B cell (primary cell): Measurements from ENCODE around the gene HUS1. TPM values are rescaled to one million over a fixed set of nuclear protein-coding genes. Genes with fewer than 3 reads are reported as not detected.

Experiments used
- ATAC-seq: fragments of 200-7000 bp; cut with Tn5 transposase; one replicate; pipeline ENCODE4 v1.10.0; 2021; ENCODE audit warnings: low read depth, mild to moderate bottlenecking, moderate number of reproducible peaks, moderate library complexity
- CTCF ChIA-PET: fragments of 350-600 bp; sonication (Branson Sonifier 250); formaldehyde crosslinking; loops from one replicate; lab custom pipeline; 2021; ENCODE audit warnings: antibody characterized with exemption, inconsistent platforms; lab: Charles Lee
- POLR2A ChIA-PET: fragments of 350-600 bp; sonication (Branson Sonifier 250); formaldehyde crosslinking; loops from one replicate; lab custom pipeline; 2021; ENCODE audit warnings: antibody characterized with exemption; lab: Charles Lee
- DNase-seq: peaks from one replicate; pipeline ENCODE4 v3.0.0; 2013
- H2AFZ ChIP-seq: 2 replicates; pipeline ENCODE4 v1.6.1; 2012; ENCODE audit warnings: mild to moderate bottlenecking, low read depth, low read length; ENCODE audit not compliant: insufficient read depth, poor library complexity, severe bottlenecking
- H3K27ac ChIP-seq, 2 donors: 1 replicate in 1 of 2; 2 replicates in 1 of 2; pipeline ENCODE4 v1.5.1; 2012 to 2013; ENCODE audit warnings: low read length in 2 of 2, mild to moderate bottlenecking in 2 of 2, moderate library complexity in 1 of 2
- H3K27me3 ChIP-seq, 4 experiments: fragments of 200-600 bp in 1 of 4; sonication (generic) in 1 of 4; replicated peaks in 1 of 4; 1 replicate in 2 of 4; 2 replicates in 2 of 4; pipeline versions ENCODE4 v1.6.1 to v1.7.0; 2013 to 2016; ENCODE audit warnings: low read length in 3 of 4, mild to moderate bottlenecking in 2 of 4, mixed read lengths in 1 of 4, moderate library complexity in 1 of 4; ENCODE audit not compliant: insufficient read depth in 4 of 4, control insufficient read depth in 3 of 4; ENCODE audit errors: control extremely low read depth in 1 of 4
- H3K36me3 ChIP-seq, 2 experiments: replicated peaks in 1 of 2; 1 replicate in 1 of 2; 2 replicates in 1 of 2; pipeline versions ENCODE4 v1.6.1 to v1.7.1; 2013; ENCODE audit warnings: low read length in 1 of 2; ENCODE audit not compliant: insufficient read depth in 2 of 2, control insufficient read depth in 1 of 2; ENCODE audit errors: control extremely low read depth in 1 of 2, extremely low read depth in 1 of 2
- H3K4me1 ChIP-seq, 2 donors: fragments of 200-600 bp in 1 of 2; sonication (generic) in 1 of 2; 1 replicate in 1 of 2; 2 replicates in 1 of 2; pipeline versions ENCODE4 v1.5.1 to v1.6.1; 2013 to 2017; ENCODE audit warnings: low read length in 2 of 2; ENCODE audit not compliant: control insufficient read depth in 2 of 2, insufficient read depth in 2 of 2
- H3K4me2 ChIP-seq: replicated peaks from 2 replicates; pipeline ENCODE3; 2012; ENCODE audit warnings: mild to moderate bottlenecking, low read depth, low read length; ENCODE audit not compliant: poor library complexity, severe bottlenecking
- H3K4me3 ChIP-seq, 5 experiments: fragments of 200-600 bp in 1 of 5; sonication (generic) in 1 of 5; 1 replicate in 3 of 5; 2 replicates in 2 of 5; pipeline versions ENCODE4 v1.5.1 to v1.7.0; 2011 to 2016; ENCODE audit warnings: low read length in 4 of 5, mild to moderate bottlenecking in 4 of 5, low read depth in 2 of 5, control low read depth in 1 of 5, moderate library complexity in 1 of 5; ENCODE audit not compliant: insufficient read depth in 1 of 5; ENCODE audit errors: control extremely low read depth in 1 of 5, extremely low read depth in 1 of 5
- H3K79me2 ChIP-seq: fragments of 200-600 bp; sonication (generic); one replicate; pipeline ENCODE4 v1.6.0; 2016; ENCODE audit warnings: low read length; ENCODE audit not compliant: control insufficient read depth, insufficient read depth
- H3K9ac ChIP-seq: fragments of 200-600 bp; sonication (generic); 2 replicates; pipeline ENCODE4 v1.6.1; 2017; ENCODE audit warnings: mild to moderate bottlenecking, low read length, moderate library complexity
- H3K9me3 ChIP-seq, 3 donors: one replicate each; pipeline versions ENCODE4 v1.6.1 to v1.7.1; 2013; ENCODE audit warnings: low read length in 2 of 3; ENCODE audit not compliant: control insufficient read depth in 2 of 3, insufficient read depth in 1 of 3; ENCODE audit errors: control extremely low read depth in 1 of 3
- H4K20me1 ChIP-seq: 2 replicates; pipeline ENCODE4 v1.6.0; 2012; ENCODE audit warnings: mild to moderate bottlenecking, low read length; ENCODE audit not compliant: insufficient read depth, control insufficient read depth, poor library complexity, severe bottlenecking
- H3K27ac Mint-ChIP-seq: one replicate; pipeline ENCODE4 v1.8.0; 2021; ENCODE audit warnings: mixed read lengths
- H3K27me3 Mint-ChIP-seq: one replicate; pipeline ENCODE4 v1.8.0; 2021; ENCODE audit warnings: mixed read lengths
- H3K4me1 Mint-ChIP-seq: one replicate; pipeline ENCODE4 v1.8.0; 2021; ENCODE audit warnings: mixed read lengths
- H3K4me3 Mint-ChIP-seq: one replicate; pipeline ENCODE4 v1.8.0; 2021; ENCODE audit warnings: mixed read lengths
- H3K9me3 Mint-ChIP-seq: one replicate; pipeline ENCODE4 v1.8.0; 2022; ENCODE audit warnings: mixed read lengths; ENCODE audit not compliant: insufficient read depth
- CTCF ChIP-seq: fragments of 200-600 bp; IDR thresholded peaks from one replicate; pipeline ENCODE4 v1.8.0; 2022; ENCODE audit warnings: antibody characterized with exemption, mild to moderate bottlenecking
- EZH2 ChIP-seq: IDR thresholded peaks from 2 replicates; pipeline ENCODE4 v1.6.1; 2012; ENCODE audit warnings: borderline replicate concordance, low read depth, mild to moderate bottlenecking, moderate library complexity, low read length; ENCODE audit not compliant: insufficient read depth, poor library complexity, severe bottlenecking
- WGBS: methylation state at CpG from one replicate; pipeline ENCODE4 v1.1.5; 2013; ENCODE audit warnings: missing lambda C conversion rate; ENCODE audit not compliant: insufficient coverage; 5-methylcytosine and 5-hydroxymethylcytosine counted together
- intact Hi-C: fragments of 100-400 bp; cut with micrococcal nuclease; formaldehyde crosslinking; loops from one replicate; pipeline ENCODE4 v1.10.0; 2022
- polyA plus RNA-seq: library from polyadenylated mRNA; depleted of rRNA; stranded (reverse); fragments of >200 nt; gene quantifications from 2 replicates; pipeline ENCODE4 v1.2.3, GENCODE V29; 2012
- total RNA-seq, 2 donors: library from RNA; stranded (reverse); fragments of 120-200 nt in 1 of 2; gene quantifications; 1 replicate in 1 of 2; 2 replicates in 1 of 2; pipeline versions ENCODE4 v1.2.3 to v1.2.4, GENCODE V29; 2013 to 2022

Gene HUS1
- total and polyA plus RNA-seq, 2 donors (not counting 1 experiment from before 2014, with no cell fraction given): 37.7 to 61.6 TPM

GRCh38 chr7:47999413-47999812, 20.0 kb upstream of the HUS1 start:
- H3K79me2 ChIP-seq: no peaks in the 10 kb centered on the region
- H3K4me3 ChIP-seq: no peak overlapping the region
- no peak overlapping the region for H3K27ac ChIP-seq
- no peak overlapping the region for H2AFZ ChIP-seq
- CTCF ChIA-PET: interaction anchor here (0.9 to 1.6 kb wide), 3 partner anchors 8 to 110 kb away, joined by 3 to 7 read pairs (median 5); no protein-coding TSS in a partner anchor
- POLR2A ChIA-PET: no interaction called here
- peaks cover 0 to 4% (median 0%) of the 10 kb centered on the region in 3 donors for H3K9me3 ChIP-seq
- Mint-ChIP-seq H3K4me1 (peaks cover 4% of the 10 kb centered on the region), H3K4me3 (no peak overlapping the region), H3K9me3 (no peaks in the 10 kb centered on the region), H3K27ac (no peak overlapping the region), H3K27me3 (peaks cover 9% of the 10 kb centered on the region)
- no peak for DNase-seq
- H3K4me1 ChIP-seq: no peaks in the 10 kb centered on the region
- WGBS: 97% methylated on average over 11 of the region's 12 CpGs
- no peak overlapping the region for H3K9ac ChIP-seq
- peaks cover 0 to 5% (median 0%) of the 10 kb centered on the region in 4 experiments for H3K27me3 ChIP-seq
- intact Hi-C loops: no loop called here
- TF ChIP-seq EZH2: no peak
- no peak for TF ChIP-seq CTCF
- H3K36me3 ChIP-seq: no peaks in the 10 kb centered on the region
- H4K20me1 ChIP-seq: no peaks in the 10 kb centered on the region
- H3K4me2 ChIP-seq: no peak overlapping the region
- no peak for ATAC-seq

DNA sequence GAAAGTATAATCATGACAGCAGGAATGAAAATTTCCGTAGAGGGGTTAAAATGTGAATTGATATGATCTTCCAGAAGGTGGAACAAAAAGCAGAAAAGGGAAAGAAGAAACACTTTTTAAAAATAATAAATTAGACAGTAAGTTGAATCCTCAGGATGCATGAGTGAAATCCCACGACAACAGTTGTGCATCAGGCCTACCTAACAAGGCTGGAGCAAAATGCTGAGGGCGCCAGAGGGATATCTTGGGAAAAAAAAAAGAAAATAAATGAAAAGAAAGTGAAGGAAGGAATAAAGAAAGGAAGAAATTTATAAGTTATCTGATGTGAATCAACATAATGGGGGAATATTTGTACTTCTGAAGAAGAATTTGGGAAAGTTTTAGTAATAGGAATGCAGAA, 13.0 kb upstream of the HUS1 start:
- Mint-ChIP-seq H3K4me1 (peaks cover 12% of the 10 kb centered on the region), H3K9me3 (no peaks in the 10 kb centered on the region), H3K27ac (peak overlapping the region; percentile 88), H3K27me3 (no peaks in the 10 kb centered on the region), H3K4me3 (peak overlapping the region; percentile 96)
- Histone ChIP-seq H3K36me3 (no peaks in the 10 kb centered on the region), H3K9me3 (no peaks in the 10 kb centered on the region), H3K27me3 (no peaks in the 10 kb centered on the region), H3K9ac (peak overlapping the region; percentile 80), H3K4me2 (peak overlapping the region; percentile 81), H3K79me2 (no peaks in the 10 kb centered on the region), H3K27ac (peak overlapping the region; percentile 60 to 82), H4K20me1 (no peaks in the 10 kb centered on the region), H3K4me1 (peaks cover 9 to 12% of the 10 kb centered on the region in 2 donors), H2AFZ (peak overlapping the region; percentile 99), H3K4me3 (peak overlapping the region; percentile 39 to 86 (median 69))
- intact Hi-C loops: no loop called here
- POLR2A ChIA-PET: interaction anchor here (1.0 to 1.3 kb wide), 4 partner anchors 14 to 127 kb away, joined by 3 to 5 read pairs (median 4); partner anchors contain the start of gene UPP1
- DNase-seq (no peak), ATAC-seq (no peak)
- 100% methylated on average over 1 of the region's 3 CpGs for WGBS
- CTCF ChIA-PET: interaction anchor here (0.6 to 4.7 kb wide), 19 partner anchors 8 to 726 kb away, joined by 3 to 229 read pairs (median 7); partner anchors contain the start of gene UPP1
- no peak for TF ChIP-seq CTCF
- TF ChIP-seq EZH2: no peak
